Retina (tissue), 1 donor: Measurements from ENCODE around the gene SSBP3.

Experiments
- DNase-seq: peaks from one replicate; pipeline ENCODE4 v3.0.0-alpha.2; 2016

Gene SSBP3

GRCh38 chr1:54259546-54260140 is 146.6 kb downstream of the SSBP3 start:
- DNase-seq = no peak

- no peak for DNase-seq
Observed at GRCh38 chr1:54257876-54258275, 148.3 kb downstream of the SSBP3 start.

DNA sequence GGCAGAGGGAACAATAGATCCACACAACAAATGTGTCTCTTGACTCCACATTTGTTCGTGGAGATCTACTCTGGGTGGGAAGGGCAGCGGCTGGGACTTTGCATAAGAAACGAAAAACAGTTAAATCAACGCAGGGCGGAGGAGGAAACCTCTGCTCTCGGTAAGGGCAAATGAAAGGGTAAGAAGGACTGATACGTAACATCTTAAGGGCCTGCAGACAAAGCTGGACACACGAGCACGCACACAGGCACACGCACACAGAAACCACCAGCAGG is 148.9 kb downstream of the SSBP3 start:
- DNase-seq = no peak

DNA sequence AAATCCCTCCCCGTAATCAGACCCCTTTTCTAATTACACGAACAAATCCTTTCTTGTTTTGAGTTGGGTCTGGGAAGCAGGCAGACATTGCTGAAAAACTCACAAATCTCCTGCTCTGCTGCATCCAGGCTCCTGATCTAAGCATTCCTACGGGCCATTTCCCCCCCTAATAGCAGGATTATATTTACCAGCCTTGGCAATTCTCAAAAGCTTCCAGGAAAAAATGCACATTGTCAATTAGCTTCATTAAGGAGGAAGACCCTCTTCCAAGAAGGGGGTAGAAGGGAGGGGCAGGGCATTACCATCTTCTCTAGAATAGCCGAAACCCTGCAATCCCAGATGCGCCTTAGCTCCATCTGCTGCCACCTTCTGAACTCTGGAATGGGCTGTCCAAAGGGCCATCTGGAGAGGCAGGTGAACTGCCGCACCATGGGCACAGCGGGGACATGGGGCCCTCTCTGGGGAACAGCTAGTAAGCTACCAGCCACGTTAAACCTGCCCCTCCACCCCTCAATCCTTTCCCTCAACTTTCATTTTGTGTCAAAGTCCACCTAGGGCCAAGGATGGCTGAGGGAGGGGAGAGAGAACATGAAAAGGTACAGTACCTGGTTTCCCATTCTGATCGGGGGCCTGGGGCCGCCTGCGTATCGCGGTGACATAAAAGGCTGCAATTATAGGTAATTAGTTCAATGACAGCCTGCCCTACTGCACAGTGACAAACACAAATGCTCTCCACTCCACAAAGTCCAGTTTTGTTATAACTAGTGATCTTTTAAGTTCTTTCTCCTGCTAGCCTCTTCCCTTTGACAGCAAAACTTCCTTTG is 149.5 kb downstream of the SSBP3 start:
- peak; percentile 56 for DNase-seq

DNA sequence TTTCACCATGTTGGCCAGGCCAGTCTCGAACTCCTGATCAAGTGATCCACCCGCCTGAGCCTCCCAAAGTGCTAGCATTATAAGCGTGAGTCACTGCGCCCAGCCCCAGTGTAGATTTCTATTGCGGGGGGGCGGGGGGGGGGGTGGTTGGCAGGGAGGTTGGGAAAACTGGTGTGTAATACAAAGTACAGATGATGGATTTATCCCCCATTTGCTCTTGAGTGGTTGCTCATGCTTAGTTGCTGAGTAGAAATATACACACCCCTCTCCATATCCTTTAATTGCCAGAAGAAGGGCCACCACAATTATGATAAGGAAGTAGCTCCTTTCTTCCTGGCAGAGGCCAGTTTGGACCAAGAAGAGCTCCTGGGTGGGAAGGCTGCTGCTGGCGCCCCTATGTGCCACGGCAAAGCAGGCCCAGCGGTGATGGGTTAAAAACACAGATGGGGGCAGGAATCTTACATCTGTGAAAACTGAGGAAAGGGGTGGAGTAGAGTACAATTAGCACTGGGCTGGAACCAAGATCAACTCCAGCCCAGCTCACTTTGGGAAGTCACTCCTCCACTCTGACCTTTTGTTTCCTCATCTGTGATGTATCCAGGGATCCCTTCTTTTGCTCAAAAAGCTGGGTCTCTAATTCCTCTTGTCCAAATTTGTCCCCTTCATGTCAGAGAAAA is 151.0 kb downstream of the SSBP3 start:
- DNase-seq = no peak

- DNase-seq = no peak
Observed at GRCh38 chr1:54254055-54254454, 152.1 kb downstream of the SSBP3 start.

DNA sequence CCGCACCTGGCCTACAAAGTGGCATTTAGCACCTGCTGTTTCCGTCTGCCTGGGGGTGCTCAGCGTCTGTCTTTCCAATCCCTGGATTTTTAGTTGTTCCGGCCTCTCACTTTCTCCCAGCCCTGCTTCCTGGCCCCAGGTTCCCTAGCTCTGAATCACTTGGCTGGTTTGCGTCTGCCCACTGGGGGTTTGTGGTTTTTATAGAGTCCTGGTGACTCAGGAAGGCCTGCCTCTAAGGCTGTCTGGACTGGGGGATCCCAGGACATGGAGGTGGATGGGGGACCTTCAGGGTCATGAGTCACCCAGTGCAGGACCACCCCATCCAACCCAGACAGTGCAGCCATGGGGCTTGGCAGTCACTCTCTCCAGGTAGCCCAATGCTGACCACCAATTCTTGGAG is 152.7 kb downstream of the SSBP3 start:
- DNase-seq = no peak

GRCh38 chr1:54252371-54252936 is 153.7 kb downstream of the SSBP3 start:
- DNase-seq = no peak

DNA sequence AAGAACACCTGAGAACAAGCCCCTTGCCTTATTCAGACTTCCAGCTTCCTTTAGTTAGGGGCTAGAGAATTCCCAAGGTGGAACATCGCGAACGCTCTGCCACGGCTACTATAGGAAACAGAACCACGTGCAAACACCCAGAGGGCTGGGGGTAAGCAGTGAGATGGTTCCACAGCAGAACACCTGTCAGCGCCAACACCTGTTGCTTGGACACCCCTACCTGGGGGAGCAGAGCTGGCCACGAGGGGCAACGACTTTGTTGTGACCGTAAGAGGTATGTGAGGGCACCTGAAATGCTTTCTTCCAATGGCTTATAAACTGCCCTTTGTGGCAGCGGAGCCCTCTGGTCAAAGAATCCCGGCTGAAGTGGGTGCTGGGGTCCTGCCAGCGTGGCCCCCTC is 155.5 kb downstream of the SSBP3 start:
- DNase-seq = no peak

- no peak for DNase-seq
Observed at GRCh38 chr1:54249819-54250435, 156.3 kb downstream of the SSBP3 start.

DNA sequence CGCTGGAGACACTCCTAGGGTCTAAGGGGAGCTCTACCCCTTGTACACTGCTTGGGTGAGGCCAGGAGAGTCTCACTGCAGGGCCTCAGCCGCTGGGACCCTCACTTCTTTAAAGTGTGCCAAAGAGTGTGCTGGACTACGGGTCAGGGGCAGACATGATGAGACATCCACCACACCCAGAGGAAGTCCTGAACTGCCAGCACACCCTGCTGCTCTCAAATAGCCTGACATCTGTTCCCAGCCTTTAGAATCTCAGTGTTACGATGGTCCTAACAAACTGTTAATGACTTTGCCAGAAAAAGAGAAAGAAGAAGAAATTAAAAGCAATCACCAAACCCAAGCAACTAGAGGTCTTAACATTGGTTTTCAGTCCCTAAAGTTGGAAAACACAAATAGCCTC is 157.2 kb downstream of the SSBP3 start:
- DNase-seq = no peak

GRCh38 chr1:54247863-54248515 is 158.2 kb downstream of the SSBP3 start:
- DNase-seq = no peak

GRCh38 chr1:54246116-54246721 is 160.0 kb downstream of the SSBP3 start:
- DNase-seq = no peak

GRCh38 chr1:54245501-54245900 is 160.7 kb downstream of the SSBP3 start:
- DNase-seq = no peak

- no peak for DNase-seq
Observed at GRCh38 chr1:54244655-54245054, 161.5 kb downstream of the SSBP3 start.

DNA sequence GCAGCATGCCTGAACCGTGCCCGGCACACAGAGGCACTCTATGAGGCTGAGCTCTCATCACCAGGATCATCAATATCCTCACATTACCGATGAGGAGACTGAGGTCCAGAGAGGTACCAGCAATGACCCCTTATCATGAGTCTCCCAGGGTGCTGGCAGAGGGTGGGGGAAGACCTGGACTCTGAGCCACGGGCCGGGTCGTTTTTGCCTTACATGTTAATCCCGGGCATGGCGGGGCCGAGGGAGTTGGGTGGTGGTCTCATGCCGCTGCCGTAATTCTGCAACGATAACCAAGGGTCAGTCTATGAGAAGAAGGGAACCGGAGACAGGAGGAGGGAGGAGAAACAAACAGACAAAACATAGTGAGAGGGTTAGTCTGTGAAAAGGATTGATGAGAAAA is 163.2 kb downstream of the SSBP3 start:
- no peak for DNase-seq

DNA sequence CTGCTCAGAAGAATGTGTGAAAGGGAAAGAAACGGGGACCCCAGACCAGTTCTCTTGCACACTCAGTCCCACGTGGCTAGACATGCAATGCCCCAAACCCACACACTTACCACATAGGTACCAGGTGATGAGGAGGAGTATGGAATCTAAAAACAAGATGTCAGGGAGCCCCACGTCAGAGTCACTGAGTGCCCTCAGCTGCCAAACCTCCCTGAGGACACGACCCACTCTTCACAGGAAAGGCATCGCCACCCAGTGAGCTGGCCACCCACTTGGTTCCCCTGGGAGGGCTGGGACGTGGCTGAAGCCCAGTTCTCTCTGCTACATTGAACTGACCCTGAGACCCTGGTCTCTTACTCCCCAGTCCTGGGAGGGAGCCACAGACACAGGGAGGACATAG is 164.8 kb downstream of the SSBP3 start:
- no peak for DNase-seq

- DNase-seq = no peak
Observed at GRCh38 chr1:54240741-54241335, 165.4 kb downstream of the SSBP3 start.

- peak; percentile 61 for DNase-seq
Observed at GRCh38 chr1:54239631-54240031, 166.6 kb downstream of the SSBP3 start.

GRCh38 chr1:54239035-54239383 is 167.2 kb downstream of the SSBP3 start:
- DNase-seq = no peak

GRCh38 chr1:54238353-54239034 is 167.7 kb downstream of the SSBP3 start:
- DNase-seq = no peak

DNA sequence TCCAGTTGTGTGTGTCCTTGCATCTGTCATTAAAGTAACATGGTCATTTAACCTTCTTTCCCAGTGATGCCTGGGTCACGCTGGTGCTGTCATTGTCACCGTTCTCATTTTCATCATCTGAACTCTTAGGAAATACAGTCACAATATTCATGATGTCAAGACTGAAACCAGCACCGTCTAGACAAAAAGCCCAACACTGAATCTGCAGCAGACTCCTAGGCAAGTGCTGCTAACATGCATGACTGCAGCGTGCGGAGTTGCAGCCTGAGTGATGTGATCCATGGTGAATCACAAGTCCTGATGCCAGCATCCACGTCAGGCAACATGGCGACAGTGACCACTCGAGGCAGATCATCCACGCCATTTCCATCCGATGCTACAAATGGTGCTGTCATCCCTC is 168.6 kb downstream of the SSBP3 start:
- no peak for DNase-seq
